ENCODE measurements around the gene GARS1. TPM values are rescaled to one million over a fixed set of nuclear protein-coding genes. Genes with fewer than 3 reads are reported as not detected.

Gene GARS1
- 208 and 221 TPM in 2 replicates for total RNA-seq

- no peaks in the 10 kb centered on the region for H3K9me3 Mint-ChIP-seq
- intact Hi-C loops (cut with micrococcal nuclease): loop anchor here (2.0 to 10.0 kb wide), 7 partner anchors 18 to 568 kb away; partner anchors contain the start of genes FKBP14, GGCT, MTURN and NOD1
- H3K4me1 Mint-ChIP-seq (ENCODE audit: low read depth): peaks cover 44% of the 10 kb centered on the region
- DNase-seq (ENCODE audit: low spot score): peak; percentile 85
- no peaks in the 10 kb centered on the region for H3K27me3 Mint-ChIP-seq (ENCODE audit: low read depth)
- peak within 1 kb of the TSS; percentile 98 for H3K27ac Mint-ChIP-seq
- H3K36me3 Mint-ChIP-seq (ENCODE audit: low read depth): peaks cover 52% of the 10 kb centered on the region
- peak within 1 kb of the TSS; percentile 98 for H3K4me3 Mint-ChIP-seq (ENCODE audit: low read depth)
These were observed at the start of gene GARS1 for GRCh38 chr7:30594540-30595435. GARS1 (plus strand) TSS chr7:30594878; CDS start chr7:30594922, 44 bp downstream.

- Mint-ChIP-seq H3K4me3 (ENCODE audit: low read depth) (no peak overlapping the region), H3K36me3 (ENCODE audit: low read depth) (peaks cover 12% of the 10 kb centered on the region), H3K27ac (no peak overlapping the region), H3K27me3 (ENCODE audit: low read depth) (no peaks in the 10 kb centered on the region), H3K9me3 (no peaks in the 10 kb centered on the region), H3K4me1 (ENCODE audit: low read depth) (peaks cover 8% of the 10 kb centered on the region)
- intact Hi-C loops (cut with micrococcal nuclease): loop anchor here (5.0 kb wide), 1 partner anchor 196 kb away; no protein-coding TSS in a partner anchor
- DNase-seq (ENCODE audit: low spot score): no peak
These were observed 48.7 kb upstream of the GARS1 start for GRCh38 chr7:30545791-30546555.

GRCh38 chr7:30546596-30546995, 48.1 kb upstream of the GARS1 start:
- Mint-ChIP-seq H3K36me3 (ENCODE audit: low read depth) (peaks cover 12% of the 10 kb centered on the region), H3K9me3 (no peaks in the 10 kb centered on the region), H3K27me3 (ENCODE audit: low read depth) (no peaks in the 10 kb centered on the region), H3K4me3 (ENCODE audit: low read depth) (no peak overlapping the region), H3K27ac (no peak overlapping the region), H3K4me1 (ENCODE audit: low read depth) (peaks cover 11% of the 10 kb centered on the region)
- DNase-seq (ENCODE audit: low spot score): no peak
- intact Hi-C loops (cut with micrococcal nuclease): loop anchor here (5.0 kb wide), 1 partner anchor 196 kb away; no protein-coding TSS in a partner anchor

DNA sequence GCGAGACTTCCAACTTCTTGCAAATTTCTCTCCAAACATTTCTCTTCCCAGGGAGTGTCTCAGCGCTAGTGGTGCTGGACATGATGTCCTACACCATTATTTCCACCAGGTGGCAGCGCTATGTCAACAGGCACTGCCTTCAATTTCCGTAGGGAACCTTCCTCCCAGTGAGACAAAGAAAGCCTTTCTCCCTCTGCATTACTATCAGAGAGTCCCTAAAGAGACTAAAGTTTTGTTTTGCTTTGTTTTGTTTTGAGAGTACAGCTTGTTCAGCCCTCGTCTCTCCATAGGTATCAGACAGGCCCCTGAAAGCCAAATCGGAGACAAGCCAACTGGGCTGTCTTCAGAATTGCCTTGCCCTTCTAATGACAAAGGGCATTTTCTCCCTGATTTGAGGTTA, 45.8 kb upstream of the GARS1 start:
- H3K27ac Mint-ChIP-seq: no peak overlapping the region
- intact Hi-C loops (cut with micrococcal nuclease): loop anchor here (5.0 kb wide), 1 partner anchor 193 kb away; no protein-coding TSS in a partner anchor
- H3K27me3 Mint-ChIP-seq (ENCODE audit: low read depth): no peaks in the 10 kb centered on the region
- H3K4me1 Mint-ChIP-seq (ENCODE audit: low read depth): peaks cover 10% of the 10 kb centered on the region
- no peak for DNase-seq (ENCODE audit: low spot score)
- H3K36me3 Mint-ChIP-seq (ENCODE audit: low read depth): peaks cover 10% of the 10 kb centered on the region
- H3K9me3 Mint-ChIP-seq: no peaks in the 10 kb centered on the region
- H3K4me3 Mint-ChIP-seq (ENCODE audit: low read depth): no peak overlapping the region

- H3K4me1 Mint-ChIP-seq (ENCODE audit: low read depth): peaks cover 5% of the 10 kb centered on the region
- no peak for DNase-seq (ENCODE audit: low spot score)
- no peak overlapping the region for H3K27ac Mint-ChIP-seq
- no peak overlapping the region for H3K4me3 Mint-ChIP-seq (ENCODE audit: low read depth)
- no peaks in the 10 kb centered on the region for H3K27me3 Mint-ChIP-seq (ENCODE audit: low read depth)
- no peaks in the 10 kb centered on the region for H3K9me3 Mint-ChIP-seq
- H3K36me3 Mint-ChIP-seq (ENCODE audit: low read depth): peaks cover 11% of the 10 kb centered on the region
- intact Hi-C loops (cut with micrococcal nuclease): loop anchor here (5.0 kb wide), 1 partner anchor 192 kb away; no protein-coding TSS in a partner anchor
These were observed 44.7 kb upstream of the GARS1 start for GRCh38 chr7:30549931-30550493.

DNA sequence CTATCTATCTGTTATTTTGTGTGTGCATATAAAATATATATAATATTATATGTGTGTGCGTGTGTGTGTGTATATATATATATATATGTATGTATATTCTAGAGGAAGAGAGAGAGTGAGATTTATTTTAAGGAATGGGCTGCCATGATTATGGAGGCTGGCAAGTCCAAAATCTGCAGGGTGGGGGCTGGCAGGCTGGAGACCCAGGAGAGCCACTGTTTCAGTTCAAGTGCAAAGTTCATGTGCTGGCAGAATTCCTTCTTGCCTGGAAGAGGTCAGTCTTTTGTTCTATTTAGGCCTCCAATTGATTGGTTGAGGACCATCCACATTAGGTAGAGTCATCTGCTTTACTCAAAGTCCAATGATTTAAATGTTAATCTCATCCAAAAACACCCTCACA, 42.3 kb upstream of the GARS1 start:
- peaks cover 5% of the 10 kb centered on the region for H3K4me1 Mint-ChIP-seq (ENCODE audit: low read depth)
- peaks cover 11% of the 10 kb centered on the region for H3K36me3 Mint-ChIP-seq (ENCODE audit: low read depth)
- DNase-seq (ENCODE audit: low spot score): no peak
- H3K9me3 Mint-ChIP-seq: no peaks in the 10 kb centered on the region
- intact Hi-C loops (cut with micrococcal nuclease): no loop called here
- no peak overlapping the region for H3K4me3 Mint-ChIP-seq (ENCODE audit: low read depth)
- no peaks in the 10 kb centered on the region for H3K27me3 Mint-ChIP-seq (ENCODE audit: low read depth)
- H3K27ac Mint-ChIP-seq: no peak overlapping the region

DNA sequence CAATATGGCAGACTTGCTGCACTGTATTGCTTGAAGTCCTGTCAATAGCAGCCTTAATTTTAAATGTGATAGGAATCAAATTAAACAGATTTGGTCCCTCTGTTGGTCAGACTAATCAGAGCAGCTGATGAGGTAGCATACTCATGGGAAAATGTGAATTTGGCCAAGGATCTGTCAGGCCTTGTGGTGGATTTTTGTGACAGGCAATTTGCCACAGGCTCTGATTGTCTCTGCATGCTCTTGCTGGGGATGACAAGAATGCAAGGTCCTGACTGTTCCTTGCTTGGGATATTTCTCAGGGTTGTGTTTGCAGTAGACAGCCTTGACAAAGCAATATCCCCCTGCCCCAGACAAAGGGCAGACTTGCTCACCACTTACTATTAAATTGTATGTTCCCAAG, 41.5 kb upstream of the GARS1 start:
- Mint-ChIP-seq H3K27me3 (ENCODE audit: low read depth) (no peaks in the 10 kb centered on the region), H3K4me1 (ENCODE audit: low read depth) (peaks cover 5% of the 10 kb centered on the region), H3K36me3 (ENCODE audit: low read depth) (peaks cover 11% of the 10 kb centered on the region), H3K4me3 (ENCODE audit: low read depth) (no peak overlapping the region), H3K27ac (no peak overlapping the region), H3K9me3 (no peaks in the 10 kb centered on the region)
- intact Hi-C loops (cut with micrococcal nuclease): no loop called here
- DNase-seq (ENCODE audit: low spot score): no peak

- no peak overlapping the region for H3K4me3 Mint-ChIP-seq (ENCODE audit: low read depth)
- H3K27me3 Mint-ChIP-seq (ENCODE audit: low read depth): no peaks in the 10 kb centered on the region
- H3K27ac Mint-ChIP-seq: no peak overlapping the region
- peaks cover 11% of the 10 kb centered on the region for H3K36me3 Mint-ChIP-seq (ENCODE audit: low read depth)
- intact Hi-C loops (cut with micrococcal nuclease): no loop called here
- DNase-seq (ENCODE audit: low spot score): no peak
- peaks cover 5% of the 10 kb centered on the region for H3K4me1 Mint-ChIP-seq (ENCODE audit: low read depth)
- H3K9me3 Mint-ChIP-seq: no peaks in the 10 kb centered on the region
These were observed 41.1 kb upstream of the GARS1 start for GRCh38 chr7:30553546-30553945.

GRCh38 chr7:30555525-30555924, 39.2 kb upstream of the GARS1 start:
- no peaks in the 10 kb centered on the region for H3K27me3 Mint-ChIP-seq (ENCODE audit: low read depth)
- peaks cover 5% of the 10 kb centered on the region for H3K4me1 Mint-ChIP-seq (ENCODE audit: low read depth)
- no peak for DNase-seq (ENCODE audit: low spot score)
- no peak overlapping the region for H3K4me3 Mint-ChIP-seq (ENCODE audit: low read depth)
- H3K9me3 Mint-ChIP-seq: no peaks in the 10 kb centered on the region
- no peak overlapping the region for H3K27ac Mint-ChIP-seq
- intact Hi-C loops (cut with micrococcal nuclease): no loop called here
- peaks cover 4% of the 10 kb centered on the region for H3K36me3 Mint-ChIP-seq (ENCODE audit: low read depth)

- no peak overlapping the region for H3K4me3 Mint-ChIP-seq (ENCODE audit: low read depth)
- no peak overlapping the region for H3K27ac Mint-ChIP-seq
- no peaks in the 10 kb centered on the region for H3K4me1 Mint-ChIP-seq (ENCODE audit: low read depth)
- DNase-seq (ENCODE audit: low spot score): no peak
- H3K36me3 Mint-ChIP-seq (ENCODE audit: low read depth): peaks cover 5% of the 10 kb centered on the region
- no peaks in the 10 kb centered on the region for H3K9me3 Mint-ChIP-seq
- intact Hi-C loops (cut with micrococcal nuclease): no loop called here
- no peaks in the 10 kb centered on the region for H3K27me3 Mint-ChIP-seq (ENCODE audit: low read depth)
These were observed 37.8 kb upstream of the GARS1 start for GRCh38 chr7:30556840-30557239.

DNA sequence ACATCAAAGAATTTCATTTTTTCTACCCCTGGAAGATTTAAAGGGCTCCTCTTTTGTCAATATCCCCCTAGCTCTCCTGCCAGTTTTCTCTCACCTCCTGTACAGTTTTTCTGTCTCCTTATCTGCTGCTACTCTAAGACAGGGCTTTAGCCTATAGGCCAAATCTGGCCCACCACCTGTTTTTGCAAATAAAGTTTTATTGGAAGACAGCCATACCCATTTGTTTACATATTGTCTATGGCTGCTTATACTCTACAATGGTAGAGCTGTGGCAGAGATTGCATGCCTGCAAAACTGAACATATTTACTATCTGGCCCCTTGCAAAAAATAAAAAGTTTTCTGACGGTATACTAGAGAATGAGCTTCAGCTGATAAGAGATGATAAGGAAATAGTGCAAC, 37.4 kb upstream of the GARS1 start:
- H3K27me3 Mint-ChIP-seq (ENCODE audit: low read depth): no peaks in the 10 kb centered on the region
- H3K9me3 Mint-ChIP-seq: no peaks in the 10 kb centered on the region
- H3K36me3 Mint-ChIP-seq (ENCODE audit: low read depth): peaks cover 5% of the 10 kb centered on the region
- H3K27ac Mint-ChIP-seq: no peak overlapping the region
- intact Hi-C loops (cut with micrococcal nuclease): no loop called here
- DNase-seq (ENCODE audit: low spot score): no peak
- no peaks in the 10 kb centered on the region for H3K4me1 Mint-ChIP-seq (ENCODE audit: low read depth)
- no peak overlapping the region for H3K4me3 Mint-ChIP-seq (ENCODE audit: low read depth)

DNA sequence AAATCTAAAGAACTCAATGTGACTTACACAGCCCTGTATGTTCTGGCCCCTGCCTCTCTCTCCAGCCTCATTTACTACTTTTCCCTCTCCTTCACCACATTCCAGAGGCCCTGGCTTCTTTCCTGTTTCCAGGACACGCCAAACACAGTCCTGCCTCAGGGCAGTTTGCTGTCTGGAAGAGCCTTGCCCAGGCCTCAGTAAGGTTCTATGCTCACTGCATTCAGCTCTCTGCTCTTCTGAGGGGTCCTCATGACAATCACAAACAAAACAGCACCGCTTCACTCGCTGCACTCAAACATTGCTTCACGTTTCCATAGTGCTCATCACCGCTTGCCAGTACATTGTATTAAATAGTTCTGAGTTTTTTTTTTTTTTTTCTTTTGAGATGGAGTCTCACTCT, 35.1 kb upstream of the GARS1 start:
- Mint-ChIP-seq H3K27ac (no peak overlapping the region), H3K9me3 (no peaks in the 10 kb centered on the region), H3K4me1 (ENCODE audit: low read depth) (no peaks in the 10 kb centered on the region), H3K4me3 (ENCODE audit: low read depth) (no peak overlapping the region), H3K36me3 (ENCODE audit: low read depth) (peaks cover 10% of the 10 kb centered on the region), H3K27me3 (ENCODE audit: low read depth) (no peaks in the 10 kb centered on the region)
- no peak for DNase-seq (ENCODE audit: low spot score)
- intact Hi-C loops (cut with micrococcal nuclease): no loop called here

Data from activated T-helper 2 cell treated with anti-CD3 and anti-CD28 coated beads, Interferon-gamma antibody, Interleukin-2, Interleukin-4, amounts not matched to agents 10 μg/mL and 5 μg/mL and 100 μg/mL, durations not matched to agents 14 hours and 24 hours and 36 hours (primary cell).